ENCODE data around the gene PIRT.

Gene PIRT

GRCh38 chr17:10787306-10788045 is 50.4 kb downstream of the PIRT start:
- DNase-seq (ENCODE audit: low read depth) = no peak

GRCh38 chr17:10785295-10785694 is 52.6 kb downstream of the PIRT start:
- DNase-seq (ENCODE audit: low read depth) = no peak

DNA sequence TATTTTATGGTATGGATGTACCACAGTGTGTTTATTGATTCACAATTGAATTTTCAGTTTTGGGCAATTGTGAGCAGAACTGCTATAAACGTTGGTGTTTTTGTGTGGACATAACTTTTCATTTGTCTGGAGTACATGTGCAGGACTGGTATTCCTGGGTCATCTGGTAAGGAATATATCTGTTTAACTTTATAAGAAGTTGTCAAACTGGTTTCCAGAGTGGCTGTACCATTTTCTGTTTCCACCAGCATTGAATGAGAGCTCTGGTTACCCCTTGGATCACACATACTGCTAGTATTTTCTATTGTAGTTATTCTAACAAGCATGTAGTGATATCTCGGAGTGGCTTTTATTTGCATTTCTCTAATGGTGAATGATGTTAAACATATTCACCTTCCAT is 58.3 kb downstream of the PIRT start:
- DNase-seq (ENCODE audit: low read depth) = no peak

DNA sequence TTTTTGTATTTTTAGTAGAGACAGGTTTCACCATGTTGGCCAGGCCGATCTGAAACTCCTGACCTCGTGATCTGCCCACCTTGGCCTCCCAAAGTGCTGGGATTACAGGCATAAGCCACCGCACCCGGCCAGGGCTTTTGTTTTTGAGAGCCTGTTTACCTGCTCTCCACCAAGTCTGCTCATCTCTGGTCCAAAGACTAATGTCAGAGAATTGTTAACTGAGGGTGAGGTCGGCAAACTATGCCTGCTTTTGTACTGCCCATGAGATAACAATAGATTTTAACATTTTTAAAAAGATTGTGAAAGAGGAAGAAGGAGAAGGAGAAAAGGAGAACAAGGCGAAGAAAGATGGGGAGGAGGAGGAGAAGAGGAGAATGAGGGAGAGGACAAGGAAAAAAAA is 60.0 kb downstream of the PIRT start:
- no peak for DNase-seq (ENCODE audit: low read depth)

- DNase-seq (ENCODE audit: low read depth) = no peak
These were observed 60.6 kb downstream of the PIRT start for GRCh38 chr17:10777131-10777807.

DNA sequence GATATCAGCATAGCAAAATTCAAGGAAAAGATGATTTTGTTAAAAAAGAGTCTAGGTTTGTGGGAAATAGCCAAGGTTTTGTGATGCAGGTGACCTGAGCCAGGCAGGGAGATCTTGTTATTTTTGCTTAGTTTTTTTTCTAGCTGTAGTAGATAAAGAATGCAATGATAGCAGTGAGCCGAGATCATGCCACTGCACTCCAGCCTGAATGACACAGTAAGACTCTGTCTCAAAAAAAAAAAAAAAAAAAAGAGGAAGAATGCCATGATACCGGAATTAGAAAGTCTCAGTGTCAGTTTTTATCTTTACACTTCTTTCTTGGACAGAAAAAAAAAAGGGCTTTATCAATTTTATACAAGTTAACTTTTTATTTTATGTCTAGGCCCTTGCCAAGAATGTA is 61.5 kb downstream of the PIRT start:
- no peak for DNase-seq (ENCODE audit: low read depth)

DNA sequence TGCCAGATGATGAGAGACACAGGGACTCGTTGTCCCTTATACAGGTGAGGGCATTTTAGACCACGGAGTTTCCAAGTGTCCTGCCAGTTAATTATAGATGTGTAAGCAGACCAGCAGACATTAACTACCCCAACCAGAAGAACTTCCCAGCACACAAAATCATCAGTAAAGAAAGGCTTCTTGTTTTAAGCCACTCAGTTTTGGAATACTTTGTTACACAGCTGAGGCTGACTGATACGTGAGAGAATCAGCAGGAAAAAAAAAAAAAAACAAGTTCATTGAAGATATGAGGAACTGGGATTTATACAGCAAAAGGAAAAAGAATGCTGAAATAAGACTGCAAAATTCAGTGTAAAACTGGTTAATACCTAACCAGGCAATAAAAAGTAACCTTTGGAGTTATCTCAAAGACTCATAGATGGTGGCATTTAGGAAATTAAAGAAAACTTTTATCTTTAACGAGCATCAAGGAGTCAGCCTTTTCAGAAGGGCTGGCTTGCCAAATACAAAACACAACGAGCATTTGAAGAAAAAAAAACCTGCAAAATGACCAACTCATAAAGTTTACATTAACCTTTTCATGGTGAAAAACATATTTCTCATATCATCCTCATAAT is 62.0 kb downstream of the PIRT start:
- DNase-seq (ENCODE audit: low read depth) = no peak

GRCh38 chr17:10775058-10775457 is 62.8 kb downstream of the PIRT start:
- no peak for DNase-seq (ENCODE audit: low read depth)

DNA sequence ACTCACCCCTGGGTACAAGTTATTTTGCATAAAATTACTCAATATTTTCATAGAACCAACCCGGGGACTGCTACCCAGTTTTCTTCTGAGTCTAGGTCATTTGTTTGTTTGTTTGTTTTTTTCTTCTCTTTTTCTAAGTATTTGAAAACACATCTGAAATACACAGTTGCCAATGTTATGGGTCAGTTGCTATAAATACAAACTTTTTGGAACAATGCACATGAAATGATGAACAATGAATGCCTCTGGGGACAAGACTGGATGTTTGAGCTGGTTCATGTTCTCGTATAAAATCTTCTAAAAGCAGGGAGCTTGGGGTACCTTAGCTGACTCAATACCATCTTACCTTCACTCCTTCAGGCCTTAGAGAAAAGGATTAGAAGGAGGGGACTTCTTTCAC is 64.5 kb downstream of the PIRT start:
- no peak for DNase-seq (ENCODE audit: low read depth)

All from activated T-cell treated with anti-CD3 and anti-CD28 coated beads for 24 hours (primary cell).